ENCODE measurements around the gene TIMD4. TPM values are rescaled to one million over a fixed set of nuclear protein-coding genes. Genes with fewer than 3 reads are reported as not detected.

Gene TIMD4
- total RNA-seq, 1 donor from 2014 or later, result not detected

- no peak for TF ChIP-seq EZH2 (IDR thresholded peaks at IDR 0.05; ENCODE audit: insufficient read depth, low read length)
- TF ChIP-seq, protein P1, sequence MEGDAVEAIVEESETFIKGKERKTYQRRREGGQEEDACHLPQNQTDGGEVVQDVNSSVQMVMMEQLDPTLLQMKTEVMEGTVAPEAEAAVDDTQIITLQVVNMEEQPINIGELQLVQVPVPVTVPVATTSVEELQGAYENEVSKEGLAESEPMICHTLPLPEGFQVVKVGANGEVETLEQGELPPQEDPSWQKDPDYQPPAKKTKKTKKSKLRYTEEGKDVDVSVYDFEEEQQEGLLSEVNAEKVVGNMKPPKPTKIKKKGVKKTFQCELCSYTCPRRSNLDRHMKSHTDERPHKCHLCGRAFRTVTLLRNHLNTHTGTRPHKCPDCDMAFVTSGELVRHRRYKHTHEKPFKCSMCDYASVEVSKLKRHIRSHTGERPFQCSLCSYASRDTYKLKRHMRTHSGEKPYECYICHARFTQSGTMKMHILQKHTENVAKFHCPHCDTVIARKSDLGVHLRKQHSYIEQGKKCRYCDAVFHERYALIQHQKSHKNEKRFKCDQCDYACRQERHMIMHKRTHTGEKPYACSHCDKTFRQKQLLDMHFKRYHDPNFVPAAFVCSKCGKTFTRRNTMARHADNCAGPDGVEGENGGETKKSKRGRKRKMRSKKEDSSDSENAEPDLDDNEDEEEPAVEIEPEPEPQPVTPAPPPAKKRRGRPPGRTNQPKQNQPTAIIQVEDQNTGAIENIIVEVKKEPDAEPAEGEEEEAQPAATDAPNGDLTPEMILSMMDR (IDR thresholded peaks at IDR 0.05; ENCODE audit: insufficient read depth, low read depth, low read length), result no peak
- Histone ChIP-seq H3K9ac (ENCODE audit: low read length) (no peak overlapping the region), H3K27ac (ENCODE audit: low read depth, low read length) (no peak overlapping the region), H3K9me3 (ENCODE audit: insufficient read depth, low read depth, low read length) (no peaks in the 10 kb centered on the region), H2AFZ (ENCODE audit: low read depth, low read length) (no peak overlapping the region), H3K4me3 (ENCODE audit: insufficient read depth, low read depth, low read length) (no peak overlapping the region), H3K27me3 (ENCODE audit: insufficient read depth, low read length) (no peaks in the 10 kb centered on the region), H3K4me2 (ENCODE audit: low read length) (no peak overlapping the region), H3K4me1 (ENCODE audit: insufficient read depth, low read length) (no peaks in the 10 kb centered on the region), H3K79me2 (ENCODE audit: insufficient read depth, low read length) (no peaks in the 10 kb centered on the region), H4K20me1 (ENCODE audit: insufficient read depth, low read length) (no peaks in the 10 kb centered on the region), H3K36me3 (ENCODE audit: insufficient read depth, low read length) (no peaks in the 10 kb centered on the region)
- peaks cover 10% of the 10 kb centered on the region for H3K27me3 Mint-ChIP-seq (ENCODE audit: low read depth, unreplicated experiment)
- no peaks in the 10 kb centered on the region for H3K36me3 Mint-ChIP-seq (ENCODE audit: low read depth, unreplicated experiment)
- FAIRE-seq (no peak), DNase-seq (ENCODE audit: low read depth) (no peak)
- no peak overlapping the region for H3K4me3 Mint-ChIP-seq (ENCODE audit: unreplicated experiment)
- H3K27ac Mint-ChIP-seq (ENCODE audit: unreplicated experiment), result no peak overlapping the region
- no peaks in the 10 kb centered on the region for H3K9me3 Mint-ChIP-seq (ENCODE audit: unreplicated experiment)
- H3K4me1 Mint-ChIP-seq (ENCODE audit: low read depth, unreplicated experiment), result no peaks in the 10 kb centered on the region
These were observed 69.5 kb downstream of the TIMD4 start for GRCh38 chr5:156893517-156893916.

DNA sequence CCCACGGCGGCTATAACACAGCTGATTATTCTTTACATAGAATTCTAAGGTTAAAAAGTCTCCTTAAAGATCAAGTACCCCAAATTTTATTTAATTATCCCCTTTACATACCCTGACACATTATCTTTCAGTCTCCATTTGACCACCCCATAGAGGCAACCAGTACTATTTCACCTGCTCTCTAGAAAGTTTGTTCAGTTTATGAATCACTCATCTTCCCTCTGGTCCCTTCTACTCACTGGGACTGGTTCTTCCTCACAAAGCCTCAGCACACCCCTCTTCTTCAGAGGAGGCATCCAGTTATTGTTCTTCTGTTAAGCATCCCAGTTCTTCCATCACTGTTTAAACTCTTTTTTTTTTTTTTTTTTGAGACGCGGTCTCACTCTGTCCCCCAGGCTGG, 70.2 kb downstream of the TIMD4 start:
- H3K27me3 Mint-ChIP-seq (ENCODE audit: low read depth, unreplicated experiment), result peaks cover 10% of the 10 kb centered on the region
- DNase-seq (ENCODE audit: low read depth), result no peak

GRCh38 chr5:156892223-156892622, 70.8 kb downstream of the TIMD4 start:
- no peaks in the 10 kb centered on the region for H3K36me3 ChIP-seq (ENCODE audit: insufficient read depth, low read length)
- no peak overlapping the region for H3K4me2 ChIP-seq (ENCODE audit: low read length)
- H3K79me2 ChIP-seq (ENCODE audit: insufficient read depth, low read length), result no peaks in the 10 kb centered on the region
- H3K27ac ChIP-seq (ENCODE audit: low read depth, low read length), result no peak overlapping the region
- no peaks in the 10 kb centered on the region for H3K4me1 ChIP-seq (ENCODE audit: insufficient read depth, low read length)
- Mint-ChIP-seq H3K4me1 (ENCODE audit: low read depth, unreplicated experiment) (no peaks in the 10 kb centered on the region), H3K9me3 (ENCODE audit: unreplicated experiment) (no peaks in the 10 kb centered on the region), H3K4me3 (ENCODE audit: unreplicated experiment) (no peak overlapping the region), H3K36me3 (ENCODE audit: low read depth, unreplicated experiment) (no peaks in the 10 kb centered on the region), H3K27ac (ENCODE audit: unreplicated experiment) (no peak overlapping the region), H3K27me3 (ENCODE audit: low read depth, unreplicated experiment) (peaks cover 10% of the 10 kb centered on the region)
- DNase-seq (ENCODE audit: low read depth) (no peak), FAIRE-seq (no peak)
- H4K20me1 ChIP-seq (ENCODE audit: insufficient read depth, low read length), result no peaks in the 10 kb centered on the region
- H3K9ac ChIP-seq (ENCODE audit: low read length), result no peak overlapping the region
- H3K9me3 ChIP-seq (ENCODE audit: insufficient read depth, low read depth, low read length), result no peaks in the 10 kb centered on the region
- no peaks in the 10 kb centered on the region for H3K27me3 ChIP-seq (ENCODE audit: insufficient read depth, low read length)
- H2AFZ ChIP-seq (ENCODE audit: low read depth, low read length), result no peak overlapping the region
- no peak overlapping the region for H3K4me3 ChIP-seq (ENCODE audit: insufficient read depth, low read depth, low read length)
- TF ChIP-seq, protein P1 (IDR thresholded peaks at IDR 0.05; ENCODE audit: insufficient read depth, low read depth, low read length), result no peak
- no peak for TF ChIP-seq EZH2 (IDR thresholded peaks at IDR 0.05; ENCODE audit: insufficient read depth, low read length)

More for the DNA sequence above, 70.2 kb downstream of the TIMD4 start:
- Histone ChIP-seq H2AFZ (ENCODE audit: low read depth, low read length) (no peak overlapping the region), H3K4me2 (ENCODE audit: low read length) (no peak overlapping the region), H3K27me3 (ENCODE audit: insufficient read depth, low read length) (no peaks in the 10 kb centered on the region), H4K20me1 (ENCODE audit: insufficient read depth, low read length) (no peaks in the 10 kb centered on the region), H3K4me3 (ENCODE audit: insufficient read depth, low read depth, low read length) (no peak overlapping the region), H3K36me3 (ENCODE audit: insufficient read depth, low read length) (no peaks in the 10 kb centered on the region), H3K9ac (ENCODE audit: low read length) (no peak overlapping the region), H3K9me3 (ENCODE audit: insufficient read depth, low read depth, low read length) (no peaks in the 10 kb centered on the region), H3K4me1 (ENCODE audit: insufficient read depth, low read length) (no peaks in the 10 kb centered on the region), H3K27ac (ENCODE audit: low read depth, low read length) (no peak overlapping the region), H3K79me2 (ENCODE audit: insufficient read depth, low read length) (no peaks in the 10 kb centered on the region)
- Mint-ChIP-seq H3K4me1 (ENCODE audit: low read depth, unreplicated experiment) (no peaks in the 10 kb centered on the region), H3K9me3 (ENCODE audit: unreplicated experiment) (no peaks in the 10 kb centered on the region), H3K36me3 (ENCODE audit: low read depth, unreplicated experiment) (no peaks in the 10 kb centered on the region), H3K4me3 (ENCODE audit: unreplicated experiment) (no peak overlapping the region), H3K27ac (ENCODE audit: unreplicated experiment) (no peak overlapping the region)
- no peak for FAIRE-seq
- TF ChIP-seq, protein P1 (IDR thresholded peaks at IDR 0.05; ENCODE audit: insufficient read depth, low read depth, low read length), result no peak
- no peak for TF ChIP-seq EZH2 (IDR thresholded peaks at IDR 0.05; ENCODE audit: insufficient read depth, low read length)
